ENCODE measurements around the gene HEBP1.

- TF ChIP-seq ZFP30 (CRISPR knock-in tag; IDR thresholded peaks at IDR 0.05): no peak
- TF ChIP-seq, protein P1, sequence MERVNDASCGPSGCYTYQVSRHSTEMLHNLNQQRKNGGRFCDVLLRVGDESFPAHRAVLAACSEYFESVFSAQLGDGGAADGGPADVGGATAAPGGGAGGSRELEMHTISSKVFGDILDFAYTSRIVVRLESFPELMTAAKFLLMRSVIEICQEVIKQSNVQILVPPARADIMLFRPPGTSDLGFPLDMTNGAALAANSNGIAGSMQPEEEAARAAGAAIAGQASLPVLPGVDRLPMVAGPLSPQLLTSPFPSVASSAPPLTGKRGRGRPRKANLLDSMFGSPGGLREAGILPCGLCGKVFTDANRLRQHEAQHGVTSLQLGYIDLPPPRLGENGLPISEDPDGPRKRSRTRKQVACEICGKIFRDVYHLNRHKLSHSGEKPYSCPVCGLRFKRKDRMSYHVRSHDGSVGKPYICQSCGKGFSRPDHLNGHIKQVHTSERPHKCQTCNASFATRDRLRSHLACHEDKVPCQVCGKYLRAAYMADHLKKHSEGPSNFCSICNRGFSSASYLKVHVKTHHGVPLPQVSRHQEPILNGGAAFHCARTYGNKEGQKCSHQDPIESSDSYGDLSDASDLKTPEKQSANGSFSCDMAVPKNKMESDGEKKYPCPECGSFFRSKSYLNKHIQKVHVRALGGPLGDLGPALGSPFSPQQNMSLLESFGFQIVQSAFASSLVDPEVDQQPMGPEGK (CRISPR knock-in tag; IDR thresholded peaks at IDR 0.05; ENCODE audit: borderline replicate concordance): no peak
- no peak for TF ChIP-seq TOX (CRISPR knock-in tag; IDR thresholded peaks at IDR 0.05; ENCODE audit: borderline replicate concordance)
- TF ChIP-seq TCF4 (CRISPR knock-in tag; IDR thresholded peaks at IDR 0.05; ENCODE audit: borderline replicate concordance): no peak
- TF ChIP-seq ZNF70 (CRISPR knock-in tag; IDR thresholded peaks at IDR 0.05): no peak
- TF ChIP-seq, protein P2, sequence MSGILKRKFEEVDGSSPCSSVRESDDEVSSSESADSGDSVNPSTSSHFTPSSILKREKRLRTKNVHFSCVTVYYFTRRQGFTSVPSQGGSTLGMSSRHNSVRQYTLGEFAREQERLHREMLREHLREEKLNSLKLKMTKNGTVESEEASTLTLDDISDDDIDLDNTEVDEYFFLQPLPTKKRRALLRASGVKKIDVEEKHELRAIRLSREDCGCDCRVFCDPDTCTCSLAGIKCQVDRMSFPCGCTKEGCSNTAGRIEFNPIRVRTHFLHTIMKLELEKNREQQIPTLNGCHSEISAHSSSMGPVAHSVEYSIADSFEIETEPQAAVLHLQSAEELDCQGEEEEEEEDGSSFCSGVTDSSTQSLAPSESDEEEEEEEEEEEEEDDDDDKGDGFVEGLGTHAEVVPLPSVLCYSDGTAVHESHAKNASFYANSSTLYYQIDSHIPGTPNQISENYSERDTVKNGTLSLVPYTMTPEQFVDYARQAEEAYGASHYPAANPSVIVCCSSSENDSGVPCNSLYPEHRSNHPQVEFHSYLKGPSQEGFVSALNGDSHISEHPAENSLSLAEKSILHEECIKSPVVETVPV (CRISPR knock-in tag; IDR thresholded peaks at IDR 0.05): no peak
- TF ChIP-seq GLIS3 (CRISPR knock-in tag; IDR thresholded peaks at IDR 0.05): no peak
- TF ChIP-seq ESRRG (CRISPR knock-in tag; IDR thresholded peaks at IDR 0.05): no peak
- TF ChIP-seq POU6F1 (CRISPR knock-in tag; IDR thresholded peaks at IDR 0.05; ENCODE audit: borderline replicate concordance, low read depth): no peak
- no peak for TF ChIP-seq ARNTL (CRISPR knock-in tag; IDR thresholded peaks at IDR 0.05; ENCODE audit: borderline replicate concordance, low read depth)
These were observed 16.5 kb downstream of the HEBP1 start for GRCh38 chr12:12983420-12984035.
